Heart right ventricle (tissue), 16 donors: ENCODE measurements around the gene PAFAH1B2. TPM values are rescaled to one million over a fixed set of nuclear protein-coding genes. Genes with fewer than 3 reads are reported as not detected.
A peak's percentile ranks its signal among the peaks of the same experiment; 100 is the strongest.
"Not testable (repeated sequence)": the region's sequence is repeated elsewhere in the genome, so short reads cannot be mapped to it uniquely, and the experiment has no call there.

Source experiments
- ATAC-seq, 8 donors: fragments of 200-7000 bp; cut with Tn5 transposase; one replicate each; pipeline ENCODE4 v1.9.1; 2020; ENCODE audit warnings: mild to moderate bottlenecking in 8 of 8, moderate library complexity in 8 of 8, moderate number of reproducible peaks in 1 of 8
- DNase-seq, 2 donors: peaks; one replicate each; pipeline ENCODE4 v3.0.0-alpha.2; 2020
- H3K27ac ChIP-seq, 10 donors: fragments of 200-600 bp; sonication (generic) in 2 of 10; one replicate each; pipeline versions ENCODE4 v1.5.0 to v1.8.0; 2020 to 2022; ENCODE audit warnings: mild to moderate bottlenecking in 3 of 10
- H3K27me3 ChIP-seq, 7 donors: fragments of 200-600 bp; one replicate each; pipeline ENCODE4 v1.8.0; 2021 to 2022; ENCODE audit warnings: mild to moderate bottlenecking in 2 of 7
- H3K36me3 ChIP-seq, 9 donors: fragments of 200-600 bp; sonication (generic) in 1 of 9; one replicate each; pipeline versions ENCODE4 v1.5.0 to v1.8.0; 2020 to 2022; ENCODE audit warnings: mild to moderate bottlenecking in 2 of 9
- H3K4me1 ChIP-seq, 9 donors: fragments of 200-600 bp; sonication (generic) in 1 of 9; one replicate each; pipeline versions ENCODE4 v1.5.0 to v1.8.0; 2020 to 2022; ENCODE audit warnings: mild to moderate bottlenecking in 4 of 9
- H3K4me3 ChIP-seq, 10 donors: fragments of 200-600 bp; sonication (generic) in 2 of 10; one replicate each; pipeline versions ENCODE4 v1.5.0 to v1.8.0; 2020 to 2022; ENCODE audit warnings: mild to moderate bottlenecking in 7 of 10, moderate library complexity in 2 of 10
- H3K9me3 ChIP-seq, 11 donors: fragments of 200-600 bp in 10 of 11; sonication (generic) in 2 of 11; one replicate each; pipeline versions ENCODE4 v1.5.0 to v1.8.0; 2013 to 2022; ENCODE audit warnings: mild to moderate bottlenecking in 2 of 11, control low read depth in 1 of 11, moderate library complexity in 1 of 11
- CTCF ChIP-seq, 9 donors: fragments of 200-600 bp; sonication (generic) in 2 of 9; IDR thresholded peaks; one replicate each; pipeline versions ENCODE4 v1.5.0 to v1.8.0; 2021 to 2022; ENCODE audit warnings: antibody characterized with exemption in 9 of 9, mild to moderate bottlenecking in 5 of 9, moderate library complexity in 1 of 9
- WGBS, 2 donors: extraction: QIAGEN DNeasy Blood & Tissue Kit; methylation state at CpG; one replicate each; pipeline ENCODE4 v1.1.7; 2013; ENCODE audit warnings: inconsistent platforms in 1 of 2; 5-methylcytosine and 5-hydroxymethylcytosine counted together
- intact Hi-C, 10 donors: fragments of 100-400 bp; cut with DNase I; formaldehyde crosslinking; loops; one replicate each; pipeline versions ENCODE4 v1.11.1 to v1.14.2; 2022
- polyA plus RNA-seq, 2 donors: library from polyadenylated mRNA; stranded (reverse); fragments of 200-250 nt; gene quantifications; one replicate each; pipeline ENCODE4 v1.2.3, GENCODE V29; 2013
- total RNA-seq, 10 donors: library from RNA; stranded (reverse); fragmentation: NEBNext Ultra II Directional in 3 of 10; extraction: Animal tissue kit (Norgen Biotek cat#: 25700) in 3 of 10; gene quantifications; one replicate each; pipeline versions ENCODE4 v1.2.1 to v1.2.4, GENCODE V29; 2021 to 2023
- donor health status: Arrhythmogenic right ventricular cardiomyopathy.
- donor health status: ischemic (EF 13 %, LVEDD 7.1; RV severe dilation, severe dysfunction).
- donor health status: healthy with polysubstance abuse.
- donor health status: DM: no; HTN: yes; CAD: no.
- donor health status: DM: no; HTN: no; CAD: no.
- donor health status: ischemic (EF 25% LVEDD 6.9; RV normal size, moderate dysfunction).
- donor health status: ischemic (EF 25% LVEDD 5.7; RV mildly dilated, moderate dysfunction).
- donor health status: healthy.
- donor health status: DM: yes; HTN: yes; CAD: no.
- donor health status: Ischemic cardiomyopathy.
- donor health status: ischemic (EF 35%, LVEDD 5.7; RV mildly dilated, moderate dysfunction).
- donor health status: nonischemic (EF 11% LVEDD 7.7; RV severe dilation, severe dysfunction).
- donor health status: DM: yes; HTN: yes; CAD: no.
- donor health status: PGD.
- donor health status: ischemic (EF 29% LVEDD 5.4; RV normal size, mild dysfunction).
- donor health status: nonischemic (EF 23%, LVEDD 6.1; RV moderate dilation, normal function).

PAFAH1B2 gene
- total and polyA plus RNA-seq, 12 donors = 18.7 to 71.5 (median 59.4) TPM

GRCh38 chr11:117107701-117108590, 36.1 kb upstream of the PAFAH1B2 start:
- intact Hi-C loops = loop anchor here in 9 of 10 donors (2.0 to 10.0 kb wide), 9 partner anchors 34 to 317 kb away; partner anchors contain the start of genes APOA5 (in 7 of the 9) and PAFAH1B2 (in 1 of the 9)

GRCh38 chr11:117110294-117110950, 33.7 kb upstream of the PAFAH1B2 start:
- H3K4me1 ChIP-seq = peaks cover 0 to 6% (median 0%) of the 10 kb centered on the region in 9 donors
- no peak overlapping the region for H3K4me3 ChIP-seq
- peaks cover 0 to 6% (median 0%) of the 10 kb centered on the region in 11 donors for H3K9me3 ChIP-seq
- intact Hi-C loops = no loop called here
- peak in 1 of 8 donors; percentile 49 for ATAC-seq
- WGBS, 2 donors = 91 to 97% methylated on average over 37 to 39 of the region's 39 CpGs
- no peak overlapping the region for H3K27ac ChIP-seq
- TF ChIP-seq CTCF (IDR thresholded peaks at IDR 0.05) = no peak
- no peak for DNase-seq
- no peaks in the 10 kb centered on the region for H3K36me3 ChIP-seq
- no peaks in the 10 kb centered on the region for H3K27me3 ChIP-seq

More at GRCh38 chr11:117107701-117108590, 36.1 kb upstream of the PAFAH1B2 start:
- Histone ChIP-seq H3K4me3 (no peak overlapping the region), H3K27me3 (no peaks in the 10 kb centered on the region), H3K27ac (peak overlapping the region in 3 of 10 donors; percentile 52 to 64 (median 56)), H3K36me3 (no peaks in the 10 kb centered on the region), H3K4me1 (peaks cover 0 to 6% (median 0%) of the 10 kb centered on the region in 9 donors), H3K9me3 (peaks cover 0 to 6% (median 0%) of the 10 kb centered on the region in 11 donors)
- DNase-seq (no peak), ATAC-seq (no peak)
- 64% methylated on average over 5 of the region's 5 CpGs for WGBS, 2 donors
- TF ChIP-seq CTCF (IDR thresholded peaks at IDR 0.05) = peak in 1 of 9 donors; percentile 2

GRCh38 chr11:117112497-117112896, 31.6 kb upstream of the PAFAH1B2 start:
- H3K36me3 ChIP-seq, intact Hi-C loops, H3K27me3 ChIP-seq, H3K4me1 ChIP-seq, ATAC-seq, DNase-seq, H3K4me3 ChIP-seq, H3K27ac ChIP-seq, H3K9me3 ChIP-seq: not testable (repeated sequence)
- 67 to 71% methylated on average over 3 of the region's 3 CpGs for WGBS, 2 donors

- ATAC-seq, H3K4me3 ChIP-seq, H3K9me3 ChIP-seq, H3K4me1 ChIP-seq, H3K36me3 ChIP-seq, H3K27me3 ChIP-seq, DNase-seq, H3K27ac ChIP-seq, intact Hi-C loops: not testable (repeated sequence)
- 84 to 92% methylated on average over 1 of the region's 1 CpG for WGBS, 2 donors
Measured at GRCh38 chr11:117112939-117113338, 31.1 kb upstream of the PAFAH1B2 start.

- Histone ChIP-seq H3K9me3 (no peaks in the 10 kb centered on the region), H3K36me3 (no peaks in the 10 kb centered on the region), H3K4me3 (no peak overlapping the region), H3K4me1 (peaks cover 0 to 4% (median 0%) of the 10 kb centered on the region in 9 donors), H3K27ac (no peak overlapping the region), H3K27me3 (no peaks in the 10 kb centered on the region)
- TF ChIP-seq CTCF (IDR thresholded peaks at IDR 0.05) = no peak
- intact Hi-C loops = no loop called here
- DNase-seq = no peak
- no peak for ATAC-seq
Measured at GRCh38 chr11:117117681-117118080, 26.4 kb upstream of the PAFAH1B2 start.
